Keratinocyte (primary cell): Measurements from ENCODE around the gene NR2C2AP. TPM values are rescaled to one million over a fixed set of nuclear protein-coding genes. Genes with fewer than 3 reads are reported as not detected.

Experiments used
- DNase-seq: peaks from one replicate; pipeline ENCODE4 v3.0.0-alpha.2; 2011; ENCODE audit warnings: low read depth, missing footprints, low spot score
- FAIRE-seq: peaks from 2 replicates; lab custom pipeline; 2011; peaks lifted over from hg19 to GRCh38; lab: Jason Lieb, UNC
- H2AFZ ChIP-seq: 2 replicates; pipeline ENCODE4 v1.6.0; 2012; ENCODE audit warnings: low read length, control low read depth, inconsistent platforms; ENCODE audit not compliant: control insufficient read depth
- H3K27ac ChIP-seq: 2 replicates; pipeline ENCODE4 v1.5.1; 2011; ENCODE audit warnings: low read length; ENCODE audit not compliant: control insufficient read depth, insufficient read depth
- H3K27me3 ChIP-seq: 3 replicates; pipeline ENCODE4 v1.6.0; 2011; ENCODE audit warnings: low read length; ENCODE audit not compliant: control insufficient read depth, insufficient read depth; ENCODE audit errors: extremely low read depth
- H3K36me3 ChIP-seq, 2 experiments: 2 replicates in 1 of 2; 3 replicates in 1 of 2; pipeline ENCODE4 v1.5.1; 2011; ENCODE audit warnings: low read length in 2 of 2, mild to moderate bottlenecking in 1 of 2; ENCODE audit not compliant: control insufficient read depth in 2 of 2, insufficient read depth in 2 of 2; ENCODE audit errors: extremely low read depth in 1 of 2
- H3K4me1 ChIP-seq: 3 replicates; pipeline ENCODE4 v1.5.1; 2011; ENCODE audit warnings: low read length; ENCODE audit not compliant: control insufficient read depth, insufficient read depth; ENCODE audit errors: extremely low read depth
- H3K4me2 ChIP-seq: 3 replicates; pipeline ENCODE4 v1.6.0; 2011; ENCODE audit warnings: low read depth, low read length; ENCODE audit not compliant: control insufficient read depth, insufficient read depth; ENCODE audit errors: extremely low read depth
- H3K4me3 ChIP-seq, 3 experiments: fragments of 200-600 bp in 1 of 3; sonication (generic) in 1 of 3; 2 replicates in 2 of 3; 3 replicates in 1 of 3; pipeline ENCODE4 v1.5.1; 2011 to 2016; ENCODE audit warnings: low read length in 3 of 3, mild to moderate bottlenecking in 3 of 3, control low read depth in 2 of 3, inconsistent platforms in 1 of 3, low read depth in 1 of 3, mixed read lengths in 1 of 3, mixed run types in 1 of 3, moderate library complexity in 1 of 3; ENCODE audit not compliant: control insufficient read depth in 2 of 3, insufficient read depth in 2 of 3; ENCODE audit errors: extremely low read depth in 1 of 3
- H3K79me2 ChIP-seq: 2 replicates; pipeline ENCODE4 v1.6.0; 2012; ENCODE audit warnings: low read length; ENCODE audit not compliant: control insufficient read depth, insufficient read depth
- H3K9ac ChIP-seq: 3 replicates; pipeline ENCODE4 v1.6.0; 2011; ENCODE audit warnings: low read length; ENCODE audit not compliant: control insufficient read depth, insufficient read depth; ENCODE audit errors: extremely low read depth
- H3K9me1 ChIP-seq: 3 replicates; pipeline ENCODE4 v1.6.0; 2011; ENCODE audit warnings: low read length; ENCODE audit not compliant: control insufficient read depth, insufficient read depth; ENCODE audit errors: extremely low read depth
- H3K9me3 ChIP-seq: 2 replicates; pipeline ENCODE4 v1.5.1; 2012; ENCODE audit warnings: low read depth, low read length; ENCODE audit not compliant: control insufficient read depth
- H4K20me1 ChIP-seq: 3 replicates; pipeline ENCODE4 v1.6.0; 2011; ENCODE audit warnings: low read length; ENCODE audit not compliant: control insufficient read depth, insufficient read depth; ENCODE audit errors: extremely low read depth
- CTCF ChIP-seq, 3 experiments: IDR thresholded peaks in 1 of 3; conservative IDR thresholded peaks in 1 of 3; optimal IDR thresholded peaks in 1 of 3; 2 replicates in 2 of 3; 3 replicates in 1 of 3; pipeline versions ENCODE3 to v1.5.1; 2011; ENCODE audit warnings: low read length in 3 of 3, mild to moderate bottlenecking in 3 of 3, moderate library complexity in 2 of 3, control low read depth in 1 of 3, inconsistent platforms in 1 of 3; ENCODE audit not compliant: insufficient read depth in 2 of 3; ENCODE audit errors: extremely low read depth in 1 of 3
- EZH2 ChIP-seq: IDR thresholded peaks from one replicate; pipeline ENCODE4 v1.6.1; 2012; ENCODE audit warnings: inconsistent platforms, mild to moderate bottlenecking, low read length, moderate library complexity
- dilution Hi-C: fragments of 300-500 bp; cut with MboI; formaldehyde crosslinking; loops from one replicate; pipeline ENCODE4 v1.7.0; 2020; ENCODE audit warnings: low sequenced_read_pairs; ENCODE audit not compliant: extremely low pct_ligation_motif_present
- polyA plus RNA-seq, 5 experiments: library from polyadenylated mRNA; depleted of rRNA in 3 of 5; stranded (reverse) in 3 of 5; stranded (forward) in 1 of 5; unstranded in 1 of 5; fragments of >200 nt; gene quantifications; 1 replicate in 1 of 5; 2 replicates in 3 of 5; 3 replicates in 1 of 5; pipeline versions ENCODE4 v1.2.1 to v1.2.3, GENCODE V29; 2011 to 2012; ENCODE audit warnings: missing spikeins in 2 of 5, low read depth in 1 of 5, low replicate concordance in 1 of 5

The NR2C2AP gene
- polyA plus RNA-seq, 1 donor (not counting 4 experiments of a cell fraction or from before 2014, with no cell fraction given): 12.3 TPM

DNA sequence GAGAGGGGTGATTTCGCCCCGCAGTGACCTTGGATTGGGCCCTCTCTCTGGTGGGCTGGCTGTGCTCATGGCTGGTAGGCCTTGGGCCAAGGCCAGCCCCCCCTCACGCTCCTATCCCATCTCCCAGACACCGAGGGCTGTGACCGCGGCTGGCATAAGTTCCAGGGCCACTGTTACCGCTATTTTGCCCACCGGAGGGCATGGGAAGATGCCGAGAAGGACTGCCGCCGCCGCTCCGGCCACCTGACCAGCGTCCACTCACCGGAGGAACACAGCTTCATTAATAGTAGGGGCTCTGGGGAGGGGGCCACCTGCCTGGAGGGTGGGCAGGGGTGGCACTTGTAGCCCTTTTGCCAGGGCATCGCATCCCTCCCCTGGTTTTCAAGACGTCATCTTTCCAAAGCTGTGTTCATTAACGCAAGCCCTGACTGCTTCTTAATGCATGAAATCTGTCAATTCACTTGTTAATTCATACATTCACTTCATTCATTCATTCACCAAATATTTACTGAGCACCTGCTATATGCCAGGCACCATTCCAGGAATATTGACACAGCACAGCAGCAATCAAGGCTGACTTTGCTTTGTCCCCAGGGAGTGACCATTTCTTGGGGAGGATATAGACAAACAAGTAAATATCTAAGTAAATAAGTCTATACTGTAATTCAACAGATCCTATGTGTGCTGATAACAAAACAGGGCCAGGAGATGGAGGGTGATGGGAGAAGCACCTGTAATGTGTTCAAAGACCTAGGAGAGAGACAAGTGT is 35.1 kb upstream of the NR2C2AP start:
- TF ChIP-seq CTCF (optimal IDR thresholded peaks at IDR 0.05 in 1 of 3, IDR thresholded peaks at IDR 0.05 in 1 of 3, conservative IDR thresholded peaks at IDR 0.05 in 1 of 3; ENCODE audit: extremely low read depth in 1 of 3, insufficient read depth in 2 of 3, low read length in 3 of 3) (no peak), EZH2 (no peak)
- Histone ChIP-seq H3K4me2 (no peak overlapping the region), H3K9me1 (no peaks in the 10 kb centered on the region), H3K79me2 (no peaks in the 10 kb centered on the region), H3K27ac (no peak overlapping the region), H4K20me1 (no peaks in the 10 kb centered on the region), H3K4me3 (no peak overlapping the region), H2AFZ (no peak overlapping the region), H3K9ac (no peak overlapping the region), H3K9me3 (peaks cover 12% of the 10 kb centered on the region), H3K36me3 (no peaks in the 10 kb centered on the region), H3K27me3 (peaks cover 6% of the 10 kb centered on the region), H3K4me1 (no peaks in the 10 kb centered on the region)
- DNase-seq (no peak), FAIRE-seq (no peak)
- dilution Hi-C loops: no loop called here

GRCh38 chr19:19236173-19236572 is 33.0 kb upstream of the NR2C2AP start:
- TF ChIP-seq EZH2: no peak
- TF ChIP-seq CTCF (optimal IDR thresholded peaks at IDR 0.05 in 1 of 3, IDR thresholded peaks at IDR 0.05 in 1 of 3, conservative IDR thresholded peaks at IDR 0.05 in 1 of 3; ENCODE audit: extremely low read depth in 1 of 3, insufficient read depth in 2 of 3, low read length in 3 of 3): no peak
- dilution Hi-C loops: no loop called here
- FAIRE-seq: no peak
- Histone ChIP-seq H2AFZ (no peak overlapping the region), H3K36me3 (no peaks in the 10 kb centered on the region), H3K79me2 (no peaks in the 10 kb centered on the region), H3K27ac (no peak overlapping the region), H3K27me3 (peaks cover 6% of the 10 kb centered on the region), H4K20me1 (no peaks in the 10 kb centered on the region), H3K4me2 (no peak overlapping the region), H3K4me3 (no peak overlapping the region), H3K9me1 (no peaks in the 10 kb centered on the region), H3K4me1 (no peaks in the 10 kb centered on the region), H3K9me3 (peaks cover 12% of the 10 kb centered on the region), H3K9ac (no peak overlapping the region)
- no peak for DNase-seq
